ENCODE results near the gene UBE2E2. TPM values are rescaled to one million over a fixed set of nuclear protein-coding genes. Genes with fewer than 3 reads are reported as not detected.

The UBE2E2 gene
- total RNA-seq, 4 donors from 2014 or later: 3.1 to 58.5 (median 25.0) TPM

DNA sequence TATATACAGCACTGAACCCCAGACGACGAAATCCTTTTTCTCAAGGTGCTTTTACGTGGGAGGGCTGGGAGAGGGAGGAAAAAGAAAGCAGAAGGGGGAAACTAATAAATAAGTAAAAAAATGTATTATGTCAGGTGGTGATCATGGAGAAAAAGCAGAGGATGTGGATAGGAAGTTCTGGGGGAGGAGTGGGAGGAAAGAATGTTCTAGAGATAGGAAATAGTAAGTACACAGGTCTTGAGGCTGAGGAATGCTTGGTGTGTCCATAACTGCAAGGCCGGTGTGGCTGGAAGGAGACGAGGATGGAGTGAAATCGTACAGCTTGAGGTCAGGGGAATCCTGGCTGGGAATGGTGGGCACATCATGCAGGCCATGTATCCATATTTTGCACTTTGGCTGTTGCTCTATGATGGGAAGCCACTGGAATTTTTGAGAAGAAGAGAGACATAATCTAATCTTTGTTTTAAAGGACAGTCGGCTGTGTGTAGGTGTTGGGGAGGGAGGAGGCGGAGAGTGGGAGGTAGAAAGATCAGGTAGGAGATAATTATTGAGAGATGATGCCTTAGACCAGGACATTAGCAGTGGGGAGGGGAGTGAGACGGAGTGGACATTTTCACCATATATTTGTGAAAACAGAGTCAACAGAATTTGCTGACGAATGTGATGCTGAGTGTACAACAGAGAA lies 1.8 kb upstream of the UBE2E2 start:
- TF ChIP-seq, protein P1, sequence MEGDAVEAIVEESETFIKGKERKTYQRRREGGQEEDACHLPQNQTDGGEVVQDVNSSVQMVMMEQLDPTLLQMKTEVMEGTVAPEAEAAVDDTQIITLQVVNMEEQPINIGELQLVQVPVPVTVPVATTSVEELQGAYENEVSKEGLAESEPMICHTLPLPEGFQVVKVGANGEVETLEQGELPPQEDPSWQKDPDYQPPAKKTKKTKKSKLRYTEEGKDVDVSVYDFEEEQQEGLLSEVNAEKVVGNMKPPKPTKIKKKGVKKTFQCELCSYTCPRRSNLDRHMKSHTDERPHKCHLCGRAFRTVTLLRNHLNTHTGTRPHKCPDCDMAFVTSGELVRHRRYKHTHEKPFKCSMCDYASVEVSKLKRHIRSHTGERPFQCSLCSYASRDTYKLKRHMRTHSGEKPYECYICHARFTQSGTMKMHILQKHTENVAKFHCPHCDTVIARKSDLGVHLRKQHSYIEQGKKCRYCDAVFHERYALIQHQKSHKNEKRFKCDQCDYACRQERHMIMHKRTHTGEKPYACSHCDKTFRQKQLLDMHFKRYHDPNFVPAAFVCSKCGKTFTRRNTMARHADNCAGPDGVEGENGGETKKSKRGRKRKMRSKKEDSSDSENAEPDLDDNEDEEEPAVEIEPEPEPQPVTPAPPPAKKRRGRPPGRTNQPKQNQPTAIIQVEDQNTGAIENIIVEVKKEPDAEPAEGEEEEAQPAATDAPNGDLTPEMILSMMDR (IDR thresholded peaks at IDR 0.05): no peak
- no peak for TF ChIP-seq POLR2A (IDR thresholded peaks at IDR 0.05)

DNA sequence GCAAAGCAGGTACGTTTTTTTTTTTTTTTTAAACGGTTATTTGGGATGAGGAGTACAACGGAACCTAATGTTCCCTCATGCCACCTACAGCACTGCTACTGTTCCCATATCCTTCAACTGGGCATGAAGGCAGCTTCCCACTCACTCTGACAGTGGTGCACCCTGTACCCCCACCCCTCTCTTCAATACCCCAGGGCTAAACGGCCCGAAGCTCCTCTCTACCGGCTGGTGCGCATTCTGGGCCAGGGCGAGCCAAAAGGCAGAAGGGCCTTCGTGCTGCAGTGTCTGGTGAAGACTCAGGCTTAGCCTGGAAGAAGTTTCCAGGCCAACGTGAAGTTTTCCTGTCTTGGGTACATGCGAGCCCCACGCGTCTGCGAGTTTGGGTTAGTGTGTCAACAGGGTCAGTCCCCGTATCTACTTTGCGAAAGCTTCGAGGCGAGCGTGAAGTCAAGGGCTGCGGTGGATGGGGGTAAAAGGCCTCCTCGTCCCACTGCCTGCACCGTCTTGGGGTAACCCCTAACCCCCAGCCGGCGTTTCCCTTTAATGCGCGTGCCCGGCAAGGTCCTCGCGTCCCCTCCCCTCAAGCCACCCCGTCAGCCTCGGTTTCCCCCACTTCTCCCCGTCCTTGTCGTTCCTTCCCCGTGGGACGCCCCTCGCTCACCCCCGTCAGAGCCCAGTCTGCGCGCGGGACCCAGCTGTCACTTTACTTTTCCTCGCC lies 765 bp upstream of the UBE2E2 start:
- H3K27ac ChIP-seq: peak overlapping the region; percentile 90 to 92
- no peaks in the 10 kb centered on the region for H3K36me3 ChIP-seq
- no peaks in the 10 kb centered on the region for H3K4me1 ChIP-seq
- no peaks in the 10 kb centered on the region for H3K27me3 ChIP-seq
- H3K4me3 ChIP-seq: peak overlapping the region; percentile 89 to 97
- no peak for DNase-seq
- intact Hi-C loops (cut with DNase I; ENCODE audit: low total_unique reads): no loop called here
- H3K9me3 ChIP-seq: no peaks in the 10 kb centered on the region
- TF ChIP-seq, protein P1 (IDR thresholded peaks at IDR 0.05): no peak
- TF ChIP-seq POLR2A (IDR thresholded peaks at IDR 0.05): no peak

More for the DNA sequence above, 1.8 kb upstream of the UBE2E2 start:
- intact Hi-C loops (cut with DNase I; ENCODE audit: low total_unique reads): no loop called here
- H3K4me3 ChIP-seq: no peak overlapping the region
- no peaks in the 10 kb centered on the region for H3K27me3 ChIP-seq
- H3K36me3 ChIP-seq: no peaks in the 10 kb centered on the region
- H3K9me3 ChIP-seq: no peaks in the 10 kb centered on the region
- DNase-seq: no peak
- no peaks in the 10 kb centered on the region for H3K4me1 ChIP-seq
- peak overlapping the region; percentile 8 to 90 for H3K27ac ChIP-seq

DNA sequence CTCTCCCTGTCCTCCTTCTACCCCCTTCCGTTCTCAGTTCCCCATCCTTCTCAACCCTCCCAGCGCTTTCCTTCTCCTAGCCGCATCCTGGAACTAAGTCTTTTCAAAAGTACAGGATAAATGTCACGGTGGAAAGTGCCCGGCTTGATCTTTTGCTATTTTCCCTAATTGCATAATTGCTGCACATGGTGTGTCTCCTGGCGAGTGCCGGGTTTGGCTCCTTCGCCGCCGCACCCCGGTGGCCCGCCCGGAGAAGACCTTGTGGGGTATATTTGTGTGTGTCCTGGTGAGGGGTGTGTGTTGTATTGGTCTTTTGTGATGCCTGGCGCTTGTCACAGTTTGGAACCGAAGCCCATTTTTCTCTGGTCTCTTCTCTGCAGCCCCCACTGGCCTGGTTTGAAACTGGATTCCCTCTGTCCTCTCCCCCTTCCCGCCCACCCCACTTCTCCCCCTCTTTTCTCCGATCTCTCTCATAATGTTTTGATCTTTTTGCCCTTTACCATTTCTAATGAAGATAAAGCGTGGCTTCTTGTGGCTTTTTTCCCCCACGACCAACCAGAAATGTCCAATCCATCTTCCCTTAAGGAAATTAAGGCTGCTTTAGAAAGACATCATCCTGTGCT lies 692 bp downstream of the UBE2E2 start:
- no peak for TF ChIP-seq POLR2A (IDR thresholded peaks at IDR 0.05)
- TF ChIP-seq, protein P1 (IDR thresholded peaks at IDR 0.05): no peak
- DNase-seq: peak in 1 of 2 donors; percentile 27
- no peaks in the 10 kb centered on the region for H3K27me3 ChIP-seq
- no peaks in the 10 kb centered on the region for H3K36me3 ChIP-seq
- H3K4me3 ChIP-seq: peak overlapping the region; percentile 89 to 97
- no peaks in the 10 kb centered on the region for H3K9me3 ChIP-seq
- intact Hi-C loops (cut with DNase I; ENCODE audit: low total_unique reads): no loop called here
- no peaks in the 10 kb centered on the region for H3K4me1 ChIP-seq
- H3K27ac ChIP-seq: peak overlapping the region; percentile 90 to 92

DNA sequence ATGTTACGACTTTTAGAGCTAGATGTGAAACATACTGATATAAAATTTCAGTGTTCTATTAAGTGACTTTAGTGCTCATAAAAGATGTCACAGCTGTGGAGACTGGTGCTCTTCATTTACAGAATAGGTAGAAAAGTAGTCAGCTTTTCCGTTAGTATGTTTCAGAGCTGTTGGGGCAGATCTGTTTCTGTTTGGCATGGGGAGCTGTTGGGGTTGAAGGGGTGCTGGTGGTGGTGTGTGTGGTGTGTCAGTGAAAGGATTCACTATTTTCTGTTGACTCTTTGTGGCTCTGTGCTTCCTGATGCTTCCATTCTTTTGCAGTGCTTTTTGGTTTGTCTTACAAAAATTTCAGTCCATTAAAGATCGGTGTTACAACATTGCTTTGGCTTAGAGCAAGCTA lies 3.2 kb downstream of the UBE2E2 start:
- intact Hi-C loops (cut with DNase I; ENCODE audit: low total_unique reads): no loop called here
- no peak overlapping the region for H3K27ac ChIP-seq
- no peak overlapping the region for H3K4me3 ChIP-seq
- no peaks in the 10 kb centered on the region for H3K27me3 ChIP-seq
- H3K4me1 ChIP-seq: no peaks in the 10 kb centered on the region
- TF ChIP-seq, protein P1 (IDR thresholded peaks at IDR 0.05): no peak
- no peak for TF ChIP-seq POLR2A (IDR thresholded peaks at IDR 0.05)
- H3K9me3 ChIP-seq: no peaks in the 10 kb centered on the region
- H3K36me3 ChIP-seq: no peaks in the 10 kb centered on the region
- DNase-seq: no peak

DNA sequence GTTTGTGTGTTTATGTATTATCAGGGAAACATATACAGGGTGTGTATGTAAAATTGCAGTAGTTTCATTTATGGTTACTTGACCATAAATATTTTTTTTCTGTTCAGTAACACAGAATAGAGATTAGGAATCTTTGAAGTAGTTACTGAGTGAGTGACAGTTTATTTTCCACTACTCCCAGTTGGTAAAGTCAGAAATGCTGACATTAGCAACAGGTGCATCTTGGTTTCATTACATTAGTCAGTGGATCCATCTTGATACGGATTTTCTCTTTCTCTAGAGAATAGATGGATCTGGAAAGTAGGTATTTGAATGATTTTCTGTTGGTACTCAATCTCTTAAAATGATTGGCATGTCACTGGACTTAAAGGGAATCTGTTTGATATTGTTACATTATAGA lies 6.0 kb downstream of the UBE2E2 start:
- Histone ChIP-seq H3K4me1 (no peaks in the 10 kb centered on the region), H3K9me3 (no peaks in the 10 kb centered on the region), H3K27me3 (no peaks in the 10 kb centered on the region), H3K27ac (no peak overlapping the region), H3K4me3 (no peak overlapping the region), H3K36me3 (no peaks in the 10 kb centered on the region)
- TF ChIP-seq, protein P1 (IDR thresholded peaks at IDR 0.05): no peak
- no peak for TF ChIP-seq POLR2A (IDR thresholded peaks at IDR 0.05)
- DNase-seq: no peak
- intact Hi-C loops (cut with DNase I; ENCODE audit: low total_unique reads): no loop called here
